Epithelial cell of esophagus (primary cell): ENCODE results near the gene DDI1.
A peak's percentile ranks its signal among the peaks of the same experiment; 100 is the strongest.

Experiments used
- DNase-seq: peaks from one replicate; pipeline ENCODE4 v3.0.0; 2010; ENCODE audit warnings: low read depth
- H3K4me3 ChIP-seq: 2 replicates; pipeline ENCODE4 v1.5.1; 2011; ENCODE audit warnings: mild to moderate bottlenecking, low read length, control low read depth
- TF ChIP-seq, protein P1 (sequence below): IDR thresholded peaks from 2 replicates; pipeline ENCODE4 v1.5.1; 2011; ENCODE audit warnings: low read depth, mild to moderate bottlenecking, low read length, control low read depth, inconsistent platforms; ENCODE audit not compliant: insufficient read depth; ENCODE audit errors: missing control alignments

The DDI1 gene

DNA sequence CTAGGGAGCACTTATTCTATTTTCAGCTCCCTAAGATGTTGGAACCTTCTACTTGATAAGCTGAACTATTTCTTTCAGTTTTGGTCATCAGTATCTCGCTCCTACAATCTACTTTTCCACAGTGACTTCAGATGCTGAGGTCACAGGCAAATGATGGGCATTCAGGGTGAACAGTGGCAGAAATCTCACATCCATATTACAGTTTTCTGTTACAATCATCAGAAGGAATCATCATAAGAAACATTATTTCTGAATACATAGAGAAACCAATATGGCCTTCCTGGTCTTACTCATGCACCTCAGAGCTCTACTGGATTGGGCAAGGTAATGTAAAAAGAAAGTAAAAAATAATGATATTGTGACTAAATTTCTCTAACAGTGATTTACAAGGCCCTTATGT, 39.4 kb upstream of the DDI1 start:
- DNase-seq: no peak
- TF ChIP-seq, protein P1, sequence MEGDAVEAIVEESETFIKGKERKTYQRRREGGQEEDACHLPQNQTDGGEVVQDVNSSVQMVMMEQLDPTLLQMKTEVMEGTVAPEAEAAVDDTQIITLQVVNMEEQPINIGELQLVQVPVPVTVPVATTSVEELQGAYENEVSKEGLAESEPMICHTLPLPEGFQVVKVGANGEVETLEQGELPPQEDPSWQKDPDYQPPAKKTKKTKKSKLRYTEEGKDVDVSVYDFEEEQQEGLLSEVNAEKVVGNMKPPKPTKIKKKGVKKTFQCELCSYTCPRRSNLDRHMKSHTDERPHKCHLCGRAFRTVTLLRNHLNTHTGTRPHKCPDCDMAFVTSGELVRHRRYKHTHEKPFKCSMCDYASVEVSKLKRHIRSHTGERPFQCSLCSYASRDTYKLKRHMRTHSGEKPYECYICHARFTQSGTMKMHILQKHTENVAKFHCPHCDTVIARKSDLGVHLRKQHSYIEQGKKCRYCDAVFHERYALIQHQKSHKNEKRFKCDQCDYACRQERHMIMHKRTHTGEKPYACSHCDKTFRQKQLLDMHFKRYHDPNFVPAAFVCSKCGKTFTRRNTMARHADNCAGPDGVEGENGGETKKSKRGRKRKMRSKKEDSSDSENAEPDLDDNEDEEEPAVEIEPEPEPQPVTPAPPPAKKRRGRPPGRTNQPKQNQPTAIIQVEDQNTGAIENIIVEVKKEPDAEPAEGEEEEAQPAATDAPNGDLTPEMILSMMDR: no peak
- no peak overlapping the region for H3K4me3 ChIP-seq

GRCh38 chr11:103998826-103999508, 37.5 kb upstream of the DDI1 start:
- DNase-seq: no peak
- TF ChIP-seq, protein P1: no peak
- H3K4me3 ChIP-seq: no peak overlapping the region

DNA sequence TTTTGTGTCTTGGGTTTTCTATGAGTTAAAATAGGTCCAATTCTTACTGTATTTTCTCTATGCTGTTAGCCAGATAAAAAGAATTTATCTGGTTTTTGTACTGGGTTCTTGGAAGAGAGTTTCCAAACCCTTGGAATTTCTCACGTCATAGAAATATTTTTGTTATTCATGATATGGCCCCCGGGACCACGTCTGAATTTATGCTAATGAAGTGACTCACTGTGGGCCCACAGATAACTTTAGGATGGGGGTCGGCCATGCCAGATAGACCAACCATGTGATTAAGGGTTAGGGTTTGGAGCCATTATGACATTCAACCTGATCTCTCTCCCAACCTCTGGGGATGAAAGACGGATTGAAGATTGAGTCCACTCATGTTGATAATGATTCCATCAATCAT, 35.6 kb upstream of the DDI1 start:
- no peak overlapping the region for H3K4me3 ChIP-seq
- TF ChIP-seq, protein P1: no peak
- no peak for DNase-seq

GRCh38 chr11:104001561-104002056, 34.8 kb upstream of the DDI1 start:
- no peak for DNase-seq
- TF ChIP-seq, protein P1: no peak
- H3K4me3 ChIP-seq: no peak overlapping the region

- no peak for DNase-seq
- no peak overlapping the region for H3K4me3 ChIP-seq
- TF ChIP-seq, protein P1: no peak
These were observed 32.9 kb upstream of the DDI1 start for GRCh38 chr11:104003491-104003890.

DNA sequence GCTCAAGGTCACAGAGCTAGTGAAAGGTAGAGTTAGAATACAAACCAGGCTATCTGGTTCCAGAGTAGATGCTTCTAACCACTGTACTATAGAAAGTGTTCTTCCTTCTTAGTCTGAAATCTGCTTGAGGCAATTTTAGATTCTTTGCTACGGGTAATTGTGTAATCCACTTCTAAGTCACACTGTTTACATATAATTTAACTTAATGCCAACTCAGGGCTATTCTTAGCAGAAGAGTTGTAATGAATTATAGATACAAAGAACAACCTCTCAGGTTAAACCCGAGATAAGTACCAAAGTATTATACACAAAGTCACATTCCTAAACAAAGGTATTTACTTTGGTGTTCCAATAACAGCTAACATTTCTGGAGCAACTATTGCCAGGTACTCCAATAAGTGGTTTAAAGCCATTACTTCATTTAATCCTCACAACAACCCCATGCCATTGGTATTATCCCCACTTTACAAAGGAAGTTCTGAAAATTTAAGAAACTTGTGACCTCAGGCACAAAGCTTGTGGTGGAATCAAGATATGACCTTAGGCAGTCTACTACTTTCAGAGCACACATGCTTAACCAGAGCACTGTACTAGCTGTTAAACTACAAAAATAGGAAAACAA, 31.1 kb upstream of the DDI1 start:
- no peak overlapping the region for H3K4me3 ChIP-seq
- TF ChIP-seq, protein P1: no peak
- peak; percentile 78 for DNase-seq
